ENCODE measurements around the gene BRAF.
"Not testable (repeated sequence)": the region's sequence is repeated elsewhere in the genome, so short reads cannot be mapped to it uniquely, and the experiment has no call there.

- not testable (repeated sequence) for TF ChIP-seq POLR2A, CTCF (IDR thresholded peaks at IDR 0.05)
Measured at GRCh38 chr7:140761375-140761774, 163.4 kb downstream of the BRAF start.

Data from lower leg skin (tissue), 3 donors.